AML-193 (cell line): Measurements from ENCODE around the gene MAML2.
A peak's percentile ranks its signal among the peaks of the same experiment; 100 is the strongest.

Source experiments
- DNase-seq, 2 experiments: peaks; one replicate each; lab custom pipeline; 2025; lab: John Stamatoyannopoulos, UW

MAML2 gene

GRCh38 chr11:96238563-96239135 lies 104.3 kb downstream of the MAML2 start:
- DNase-seq: no peak

GRCh38 chr11:96237766-96238266 lies 105.2 kb downstream of the MAML2 start:
- DNase-seq: no peak

GRCh38 chr11:96235751-96236150 lies 107.2 kb downstream of the MAML2 start:
- no peak for DNase-seq

- DNase-seq: no peak
These were observed 108.0 kb downstream of the MAML2 start for GRCh38 chr11:96234866-96235441.

GRCh38 chr11:96232132-96232531 lies 110.9 kb downstream of the MAML2 start:
- no peak for DNase-seq

- peak; percentile 83 to 94 for DNase-seq
These were observed 112.3 kb downstream of the MAML2 start for GRCh38 chr11:96230686-96231085.

- DNase-seq: peak; percentile 37 to 45
These were observed 113.5 kb downstream of the MAML2 start for GRCh38 chr11:96229354-96229977.

GRCh38 chr11:96228910-96229309 lies 114.1 kb downstream of the MAML2 start:
- no peak for DNase-seq

GRCh38 chr11:96228473-96228891 lies 114.5 kb downstream of the MAML2 start:
- no peak for DNase-seq

- no peak for DNase-seq
These were observed 115.8 kb downstream of the MAML2 start for GRCh38 chr11:96227244-96227643.

GRCh38 chr11:96223083-96223482 lies 119.9 kb downstream of the MAML2 start:
- no peak for DNase-seq

GRCh38 chr11:96222102-96222501 lies 120.9 kb downstream of the MAML2 start:
- DNase-seq: no peak

- no peak for DNase-seq
These were observed 121.5 kb downstream of the MAML2 start for GRCh38 chr11:96221244-96222070.

GRCh38 chr11:96219981-96220623 lies 122.9 kb downstream of the MAML2 start:
- DNase-seq: peak; percentile 40 to 50

- DNase-seq: no peak
These were observed 124.1 kb downstream of the MAML2 start for GRCh38 chr11:96218901-96219300.

- no peak for DNase-seq
These were observed 125.0 kb downstream of the MAML2 start for GRCh38 chr11:96218006-96218405.

GRCh38 chr11:96217206-96217605 lies 125.8 kb downstream of the MAML2 start:
- no peak for DNase-seq

GRCh38 chr11:96215826-96216225 lies 127.2 kb downstream of the MAML2 start:
- DNase-seq: no peak

GRCh38 chr11:96215110-96215782 lies 127.7 kb downstream of the MAML2 start:
- DNase-seq: peak in 1 of 2 experiments; percentile 45

- no peak for DNase-seq
These were observed 128.3 kb downstream of the MAML2 start for GRCh38 chr11:96214777-96215109.

- DNase-seq: no peak
These were observed 129.5 kb downstream of the MAML2 start for GRCh38 chr11:96213500-96213899.

- no peak for DNase-seq
These were observed 131.6 kb downstream of the MAML2 start for GRCh38 chr11:96211436-96211835.
